ELF-1 (cell line): ENCODE results near the gene CHAF1A.

Experiments used
- DNase-seq: peaks from one replicate; pipeline ENCODE4 v3.0.0-alpha.2; 2016; ENCODE audit warnings: low read depth, low spot score

Gene CHAF1A

DNA sequence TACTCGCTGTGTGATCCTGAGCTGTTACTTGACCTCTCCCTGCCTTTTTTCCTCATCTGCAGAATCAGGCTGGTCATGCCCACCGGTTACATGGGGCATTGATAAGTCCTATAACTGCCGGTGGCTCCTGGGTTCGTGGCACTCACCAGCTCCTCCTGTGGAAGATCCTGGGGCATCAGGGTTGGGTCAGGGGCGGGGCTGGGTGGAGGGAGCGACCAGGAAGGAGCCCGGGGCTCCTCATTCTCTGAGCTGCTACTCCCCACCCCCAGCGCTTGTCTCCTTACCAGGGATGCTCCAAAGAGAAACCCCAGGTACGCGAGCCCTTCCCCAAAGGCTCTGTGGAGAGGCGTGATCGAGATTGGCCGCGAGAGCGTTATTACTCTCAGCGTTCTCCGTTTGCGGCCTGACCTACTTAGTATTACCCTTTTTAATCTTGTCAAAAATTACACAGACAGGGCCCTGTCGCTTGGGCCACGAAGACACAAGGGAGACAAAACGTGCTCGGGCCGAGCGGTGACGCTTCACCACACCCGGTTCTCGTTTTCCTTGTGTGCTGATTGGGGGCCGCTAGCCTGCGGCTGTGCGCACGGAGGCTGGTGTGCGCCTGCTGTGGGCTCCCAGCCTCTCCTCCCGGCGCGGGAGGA is 80.4 kb downstream of the CHAF1A start:
- DNase-seq = no peak

- no peak for DNase-seq
These were observed 80.9 kb downstream of the CHAF1A start for GRCh38 chr19:4483385-4483784.

DNA sequence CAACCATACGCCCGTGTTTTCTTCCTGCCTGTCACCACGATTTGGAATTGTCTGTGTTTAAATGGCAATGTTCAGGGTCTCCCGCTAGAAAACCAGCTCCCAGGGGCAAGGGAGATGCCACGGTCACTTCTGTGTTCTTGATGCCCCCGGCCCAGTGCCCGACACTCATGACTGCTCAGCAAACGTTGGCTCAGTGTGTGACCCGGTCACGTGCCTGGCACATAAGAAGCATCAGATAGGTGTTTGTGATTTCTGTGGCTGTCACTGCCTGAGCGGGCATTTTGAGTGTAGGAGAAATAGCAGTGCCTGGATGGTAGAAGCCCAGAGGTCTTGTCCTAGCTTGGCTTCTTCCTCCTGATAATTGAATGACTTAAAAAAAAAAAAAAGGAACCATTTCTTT is 85.1 kb downstream of the CHAF1A start:
- no peak for DNase-seq

DNA sequence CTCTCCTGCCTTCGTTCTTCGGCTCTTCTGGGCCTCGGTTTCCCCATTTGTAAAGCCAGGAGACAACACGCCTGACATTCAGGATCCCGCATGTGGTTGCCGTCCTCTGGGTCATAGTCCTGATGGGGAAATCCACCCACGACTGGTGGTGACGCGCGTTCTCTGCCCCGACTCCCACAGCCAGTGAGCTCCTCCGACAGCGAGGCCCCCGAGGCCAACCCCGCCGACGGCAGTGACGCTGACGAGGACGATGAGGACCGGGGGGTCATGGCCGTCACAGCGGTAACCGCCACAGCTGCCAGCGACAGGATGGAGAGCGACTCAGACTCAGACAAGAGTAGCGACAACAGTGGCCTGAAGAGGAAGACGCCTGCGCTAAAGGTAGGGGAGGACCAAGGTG is 86.1 kb downstream of the CHAF1A start:
- DNase-seq = no peak

- no peak for DNase-seq
These were observed 89.0 kb downstream of the CHAF1A start for GRCh38 chr19:4491446-4491845.

GRCh38 chr19:4492337-4493103 is 90.1 kb downstream of the CHAF1A start:
- no peak for DNase-seq
